NCI-H1105 (cell line): Measurements from ENCODE around the gene FARP2.
"Not testable (repeated sequence)": the region's sequence is repeated elsewhere in the genome, so short reads cannot be mapped to it uniquely, and the experiment has no call there.

ENCODE experiments used
- DNase-seq: peaks from one replicate; lab custom pipeline; 2025; lab: John Stamatoyannopoulos, UW

FARP2 gene

GRCh38 chr2:241372361-241372992 is 16.4 kb downstream of the FARP2 start:
- no peak for DNase-seq

- DNase-seq = no peak
Measured at GRCh38 chr2:241373446-241373845, 17.4 kb downstream of the FARP2 start.

GRCh38 chr2:241373906-241374305 is 17.8 kb downstream of the FARP2 start:
- DNase-seq = not testable (repeated sequence)

- no peak for DNase-seq
Measured at GRCh38 chr2:241375300-241375699, 19.2 kb downstream of the FARP2 start.

- no peak for DNase-seq
Measured at GRCh38 chr2:241376808-241377207, 20.7 kb downstream of the FARP2 start.

GRCh38 chr2:241378816-241379215 is 22.7 kb downstream of the FARP2 start:
- no peak for DNase-seq

- no peak for DNase-seq
Measured at GRCh38 chr2:241379481-241380480, 23.7 kb downstream of the FARP2 start.

- no peak for DNase-seq
Measured at GRCh38 chr2:241381872-241382271, 25.8 kb downstream of the FARP2 start.

- not testable (repeated sequence) for DNase-seq
Measured at GRCh38 chr2:241385450-241385849, 29.4 kb downstream of the FARP2 start.

- DNase-seq = no peak
Measured at GRCh38 chr2:241386519-241386918, 30.4 kb downstream of the FARP2 start.

- DNase-seq = no peak
Measured at GRCh38 chr2:241389697-241390096, 33.6 kb downstream of the FARP2 start.

GRCh38 chr2:241390301-241391206 is 34.5 kb downstream of the FARP2 start:
- no peak for DNase-seq

GRCh38 chr2:241391892-241392665 is 36.0 kb downstream of the FARP2 start:
- no peak for DNase-seq

- not testable (repeated sequence) for DNase-seq
Measured at GRCh38 chr2:241392753-241393152, 36.7 kb downstream of the FARP2 start.

- DNase-seq = no peak
Measured at GRCh38 chr2:241393524-241394196, 37.6 kb downstream of the FARP2 start.

GRCh38 chr2:241396809-241397208 is 40.7 kb downstream of the FARP2 start:
- DNase-seq = not testable (repeated sequence)

- DNase-seq = no peak
Measured at GRCh38 chr2:241399941-241400922, 44.1 kb downstream of the FARP2 start.

GRCh38 chr2:241408849-241409248 is 52.8 kb downstream of the FARP2 start:
- DNase-seq = no peak

GRCh38 chr2:241410739-241411176 is 54.7 kb downstream of the FARP2 start:
- DNase-seq = no peak
